OCI-LY7 (cell line): Measurements from ENCODE around the gene CGB5. TPM values are rescaled to one million over a fixed set of nuclear protein-coding genes. Genes with fewer than 3 reads are reported as not detected.
"Not testable (repeated sequence)": the region's sequence is repeated elsewhere in the genome, so short reads cannot be mapped to it uniquely, and the experiment has no call there.

Experiments
- BruUV-seq: library from RNA; stranded (reverse); fragments of 400-500 nt; replicated peaks from 2 replicates; lab custom pipeline; 2021; lab: Mats Ljungman, UMichigan
- CTCF ChIA-PET: fragments of 300-600 bp; sonication (Branson Sonifier 250); formaldehyde crosslinking; loops from one replicate; lab custom pipeline; 2022; ENCODE audit warnings: antibody characterized with exemption; ENCODE audit not compliant: unreplicated experiment; lab: Charles Lee
- POLR2A ChIA-PET: fragments of 300-600 bp; sonication (Branson Sonifier 250); formaldehyde crosslinking; loops from one replicate; lab custom pipeline; 2022; ENCODE audit warnings: antibody characterized with exemption; lab: Charles Lee
- DNase-seq: peaks from one replicate; pipeline ENCODE4 v3.0.0-alpha.2; 2015; ENCODE audit warnings: low spot score
- H2AFZ ChIP-seq: fragments of 200-600 bp; sonication (generic), shearing (Covaris generic); 2 replicates; pipeline ENCODE4 v1.6.1; 2014; ENCODE audit warnings: mild to moderate bottlenecking, antibody characterized with exemption, low read length, moderate library complexity
- H3K27ac ChIP-seq: fragments of 200-600 bp; sonication (generic); 2 replicates; pipeline ENCODE4 v1.5.1; 2014; ENCODE audit warnings: mixed run types, low read depth, mild to moderate bottlenecking, moderate library complexity, low read length, inconsistent platforms; ENCODE audit not compliant: poor library complexity, severe bottlenecking
- H3K36me3 ChIP-seq: fragments of 200-600 bp; sonication (generic); 2 replicates; pipeline ENCODE4 v1.6.1; 2014; ENCODE audit warnings: mild to moderate bottlenecking, antibody characterized with exemption, low read length, moderate library complexity, mixed read lengths; ENCODE audit not compliant: insufficient read depth
- H3K4me1 ChIP-seq: fragments of 200-600 bp; sonication (generic); 2 replicates; pipeline ENCODE4 v1.5.1; 2014; ENCODE audit warnings: mild to moderate bottlenecking, low read length; ENCODE audit not compliant: insufficient read depth, poor library complexity, severe bottlenecking
- H3K4me2 ChIP-seq: fragments of 200-600 bp; sonication (generic); 2 replicates; pipeline ENCODE4 v1.6.1; 2014; ENCODE audit warnings: mild to moderate bottlenecking, low read length
- H3K4me3 ChIP-seq: fragments of 200-600 bp; sonication (generic); 2 replicates; pipeline ENCODE4 v1.5.1; 2014; ENCODE audit warnings: mild to moderate bottlenecking, low read depth, low read length; ENCODE audit not compliant: poor library complexity, severe bottlenecking
- H3K79me2 ChIP-seq: fragments of 200-600 bp; sonication (generic); 2 replicates; pipeline ENCODE4 v1.6.1; 2016; ENCODE audit warnings: low read depth, mild to moderate bottlenecking, low read length, moderate library complexity, mixed read lengths; ENCODE audit not compliant: insufficient read depth
- H3K9me2 ChIP-seq: fragments of 200-600 bp; sonication (generic); 2 replicates; pipeline ENCODE4 v1.6.1; 2016; ENCODE audit warnings: mild to moderate bottlenecking, low read length, mixed read lengths; ENCODE audit not compliant: insufficient read depth
- H3K9me3 ChIP-seq: fragments of 200-600 bp; sonication (generic); 2 replicates; pipeline ENCODE4 v1.6.1; 2014; ENCODE audit warnings: mild to moderate bottlenecking, mixed run types, low read length, mixed read lengths
- H4K20me1 ChIP-seq: fragments of 200-600 bp; sonication (generic); 2 replicates; pipeline ENCODE4 v1.6.1; 2014; ENCODE audit warnings: mild to moderate bottlenecking, antibody characterized with exemption, low read length, moderate library complexity, mixed read lengths; ENCODE audit not compliant: insufficient read depth
- EZH2phosphoT487 ChIP-seq: fragments of 200-600 bp; sonication (generic); IDR thresholded peaks from 2 replicates; pipeline ENCODE4 v1.6.1; 2018; ENCODE audit warnings: low read depth, borderline replicate concordance, mild to moderate bottlenecking, mixed run types, antibody characterized with exemption, low read length, moderate library complexity, mixed read lengths
- intact Hi-C: fragments of 100-400 bp; cut with micrococcal nuclease; formaldehyde crosslinking; loops from one replicate; pipeline ENCODE4 v1.10.0; 2022; ENCODE audit not compliant: unreplicated experiment
- total RNA-seq, 2 experiments: library from RNA; depleted of rRNA in 1 of 2; stranded (reverse); fragments of >200 nt in 1 of 2; shearing (Covaris generic) in 1 of 2; gene quantifications; 2 replicates each; pipeline ENCODE4 v1.2.3, GENCODE V29; 2014 to 2022
- TF ChIP-seq, protein P1 (sequence below): fragments of 200-600 bp; sonication (generic); conservative IDR thresholded peaks from 2 replicates; pipeline ENCODE4 v1.5.1; 2014; ENCODE audit warnings: mild to moderate bottlenecking, antibody characterized with exemption, low read length, moderate library complexity, mixed read lengths

The CGB5 gene
- total RNA-seq, 2 experiments from 2014 or later, result not detected

DNA sequence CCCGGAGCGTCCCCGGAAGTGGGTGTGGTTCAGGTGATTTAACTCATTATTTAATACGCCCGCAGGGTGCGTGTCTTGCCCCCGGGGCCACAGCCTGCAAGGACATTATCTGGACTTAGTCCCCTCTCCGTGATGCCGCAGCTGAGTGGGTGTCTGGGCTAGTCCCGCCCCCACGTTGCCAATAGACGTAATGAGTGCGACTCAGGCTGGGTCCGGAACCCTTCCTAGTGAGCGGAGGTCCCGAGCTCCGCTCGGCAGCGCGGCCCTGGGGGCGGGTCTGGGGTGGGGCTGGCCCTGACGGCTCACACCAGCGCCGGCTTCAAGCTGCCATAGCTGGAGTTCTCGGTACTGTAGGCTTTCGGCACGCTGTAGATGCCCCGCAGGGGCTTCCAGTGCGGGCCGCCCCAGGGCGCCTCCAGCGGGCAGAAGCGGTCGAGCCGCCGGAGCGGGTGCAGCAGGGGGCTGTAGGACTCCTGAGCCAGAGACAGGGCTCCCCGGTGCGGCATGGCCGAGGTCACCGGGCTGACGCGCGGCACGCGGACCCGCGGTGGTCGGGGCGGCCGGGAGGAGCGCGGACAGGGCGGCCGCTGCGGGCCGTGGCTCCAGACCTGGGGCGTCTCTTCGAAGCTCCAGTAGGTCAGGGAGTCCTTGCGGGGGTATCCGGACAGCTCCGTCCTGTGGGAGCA lies 25.8 kb upstream of the CGB5 start:
- H3K9me2 ChIP-seq, result no peaks in the 10 kb centered on the region
- H2AFZ ChIP-seq, result no peak overlapping the region
- H3K36me3 ChIP-seq, result peaks cover 34% of the 10 kb centered on the region
- CTCF ChIA-PET, result no interaction called here
- H3K79me2 ChIP-seq, result no peaks in the 10 kb centered on the region
- POLR2A ChIA-PET, result interaction anchor here (0.6 kb wide), 1 partner anchor 273 kb away, joined by 3 read pairs; no protein-coding TSS in a partner anchor
- H3K4me2 ChIP-seq, result peak overlapping the region; percentile 74
- intact Hi-C loops, result no loop called here
- peak overlapping the region; percentile 45 for H3K4me3 ChIP-seq
- no peak overlapping the region for H3K27ac ChIP-seq
- H4K20me1 ChIP-seq, result no peaks in the 10 kb centered on the region
- no peaks in the 10 kb centered on the region for H3K9me3 ChIP-seq
- no TSS peak for BruUV-seq
- peaks cover 43% of the 10 kb centered on the region for H3K4me1 ChIP-seq
- no peak for TF ChIP-seq EZH2phosphoT487
- TF ChIP-seq, protein P1, sequence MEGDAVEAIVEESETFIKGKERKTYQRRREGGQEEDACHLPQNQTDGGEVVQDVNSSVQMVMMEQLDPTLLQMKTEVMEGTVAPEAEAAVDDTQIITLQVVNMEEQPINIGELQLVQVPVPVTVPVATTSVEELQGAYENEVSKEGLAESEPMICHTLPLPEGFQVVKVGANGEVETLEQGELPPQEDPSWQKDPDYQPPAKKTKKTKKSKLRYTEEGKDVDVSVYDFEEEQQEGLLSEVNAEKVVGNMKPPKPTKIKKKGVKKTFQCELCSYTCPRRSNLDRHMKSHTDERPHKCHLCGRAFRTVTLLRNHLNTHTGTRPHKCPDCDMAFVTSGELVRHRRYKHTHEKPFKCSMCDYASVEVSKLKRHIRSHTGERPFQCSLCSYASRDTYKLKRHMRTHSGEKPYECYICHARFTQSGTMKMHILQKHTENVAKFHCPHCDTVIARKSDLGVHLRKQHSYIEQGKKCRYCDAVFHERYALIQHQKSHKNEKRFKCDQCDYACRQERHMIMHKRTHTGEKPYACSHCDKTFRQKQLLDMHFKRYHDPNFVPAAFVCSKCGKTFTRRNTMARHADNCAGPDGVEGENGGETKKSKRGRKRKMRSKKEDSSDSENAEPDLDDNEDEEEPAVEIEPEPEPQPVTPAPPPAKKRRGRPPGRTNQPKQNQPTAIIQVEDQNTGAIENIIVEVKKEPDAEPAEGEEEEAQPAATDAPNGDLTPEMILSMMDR, result peak; percentile 72
- DNase-seq, result peak; percentile 73

DNA sequence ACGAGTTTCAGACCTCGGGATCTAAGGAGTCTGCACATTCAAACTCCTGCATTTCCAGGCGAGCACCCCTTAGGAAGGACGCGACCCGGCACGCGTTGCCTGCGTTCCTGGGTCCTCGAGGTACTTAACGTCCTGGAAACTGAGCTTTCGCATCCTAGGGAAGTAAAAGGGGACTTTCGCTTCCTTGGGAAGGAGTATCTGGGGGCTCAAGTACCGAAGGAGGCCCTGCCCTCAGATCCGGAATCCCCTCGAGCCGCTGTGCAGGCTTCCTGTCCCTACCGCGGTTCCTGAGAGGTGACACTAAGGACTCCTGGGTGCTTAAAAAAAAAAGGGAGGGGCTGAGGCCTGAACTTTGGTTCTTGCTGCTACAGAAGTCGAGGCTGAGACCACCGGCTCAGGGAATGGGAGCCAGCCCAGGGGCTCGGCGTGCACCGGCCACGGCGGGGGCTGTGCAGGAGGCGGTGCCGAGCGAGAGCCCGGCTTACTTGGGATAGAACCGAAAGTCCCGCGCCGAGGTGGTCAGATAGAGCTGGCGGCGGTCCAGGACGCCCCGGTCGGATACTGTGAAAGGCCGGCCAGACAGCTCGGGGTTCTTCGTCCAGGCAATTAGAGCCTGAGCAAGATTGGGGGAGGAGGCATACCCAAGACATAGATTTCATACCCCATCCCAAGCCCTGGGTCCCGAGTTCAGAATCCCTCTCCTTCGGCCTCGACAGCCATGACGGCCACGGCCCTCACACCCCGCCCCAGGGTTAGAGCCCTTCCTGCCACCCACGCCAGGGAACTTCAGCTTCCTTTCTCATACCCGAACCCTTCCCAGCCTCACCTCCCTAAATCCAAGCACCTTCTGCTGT lies 25.0 kb upstream of the CGB5 start:
- H3K36me3 ChIP-seq, result peaks cover 28% of the 10 kb centered on the region
- DNase-seq, POLR2A ChIA-PET, H3K9me3 ChIP-seq, H3K79me2 ChIP-seq, CTCF ChIA-PET, H3K9me2 ChIP-seq, H3K27ac ChIP-seq, H2AFZ ChIP-seq, intact Hi-C loops, H4K20me1 ChIP-seq, BruUV-seq: not testable (repeated sequence)
- peaks cover 43% of the 10 kb centered on the region for H3K4me1 ChIP-seq
- peak overlapping the region; percentile 74; the same call in 1 of the 2 replicates for H3K4me2 ChIP-seq
- H3K4me3 ChIP-seq, result peak overlapping the region; percentile 45

DNA sequence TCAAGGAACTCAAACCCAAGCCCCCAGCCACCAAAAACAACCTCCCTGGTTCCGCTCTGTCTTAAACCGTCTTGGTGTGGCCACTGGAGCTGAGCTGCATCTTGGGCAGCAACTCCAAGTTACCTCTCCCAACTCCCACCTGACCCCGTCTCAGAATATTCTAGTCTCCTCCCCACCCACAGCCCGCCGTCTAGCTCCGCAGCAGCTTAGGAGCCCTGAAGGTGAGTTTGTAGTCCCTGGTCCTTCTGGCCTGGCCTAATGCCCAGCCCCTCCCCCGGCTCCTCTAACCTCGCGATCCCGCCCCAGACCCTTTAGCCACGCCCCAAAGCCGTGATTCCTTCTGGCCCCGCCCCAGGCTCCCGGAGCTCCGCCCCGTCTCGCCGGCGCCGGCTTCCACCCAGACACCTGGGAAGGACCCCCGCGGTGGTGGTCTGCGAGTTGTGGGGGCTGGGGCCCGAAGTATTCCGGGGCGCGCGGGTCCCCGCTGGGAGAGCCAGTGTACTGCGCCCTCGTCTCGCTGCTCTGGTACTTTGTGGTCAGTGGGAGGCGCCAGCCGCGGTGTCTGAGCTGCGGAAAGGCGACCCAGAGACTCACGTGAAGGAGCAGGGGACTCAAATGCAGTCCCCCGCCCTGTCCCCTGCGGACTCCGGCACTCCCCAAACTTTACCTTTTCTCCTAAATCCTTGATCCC lies 24.3 kb upstream of the CGB5 start:
- ChIA-PET POLR2A (interaction anchor here (1.1 kb wide), 1 partner anchor 53 kb away, joined by 3 read pairs; no protein-coding TSS in a partner anchor), CTCF (interaction anchor here (0.6 kb wide), 1 partner anchor 282 kb away, joined by 3 read pairs; no protein-coding TSS in a partner anchor)
- H3K9me2 ChIP-seq, result no peaks in the 10 kb centered on the region
- peak overlapping the region; percentile 27; the same call in 1 of the 2 replicates for H3K4me2 ChIP-seq
- no peaks in the 10 kb centered on the region for H3K9me3 ChIP-seq
- BruUV-seq, result no TSS peak
- TF ChIP-seq, protein P1, result peak; percentile 37
- TF ChIP-seq EZH2phosphoT487, result no peak
- no peaks in the 10 kb centered on the region for H4K20me1 ChIP-seq
- H3K27ac ChIP-seq, result no peak overlapping the region
- no peak overlapping the region for H3K4me3 ChIP-seq
- peak; percentile 56 for DNase-seq
- no peak overlapping the region for H2AFZ ChIP-seq
- peaks cover 43% of the 10 kb centered on the region for H3K4me1 ChIP-seq
- peaks cover 21% of the 10 kb centered on the region for H3K36me3 ChIP-seq
- intact Hi-C loops, result no loop called here
- no peaks in the 10 kb centered on the region for H3K79me2 ChIP-seq
